NCI-H187 treated with DMSO at 0.1 percent for 48 hours (cell line): Measurements from ENCODE around the gene COX7A1.

Experiments used
- DNase-seq: peaks from one replicate; lab custom pipeline; 2025; lab: John Stamatoyannopoulos, UW

The COX7A1 gene

GRCh38 chr19:36111200-36111539 lies 41.1 kb downstream of the COX7A1 start:
- DNase-seq: no peak

GRCh38 chr19:36110487-36111199 lies 41.6 kb downstream of the COX7A1 start, which contains the start of gene OVOL3:
TSS of gene OVOL3 (plus strand) at chr19:36111143. CDS start at chr19:36111203, 60 bp downstream.
- no peak for DNase-seq

GRCh38 chr19:36108684-36109083 lies 43.6 kb downstream of the COX7A1 start:
- no peak for DNase-seq

GRCh38 chr19:36106991-36107390 lies 45.3 kb downstream of the COX7A1 start:
- DNase-seq: no peak

GRCh38 chr19:36106441-36106840 lies 45.8 kb downstream of the COX7A1 start:
- no peak for DNase-seq

- no peak for DNase-seq
Measured at GRCh38 chr19:36103842-36104552, 48.2 kb downstream of the COX7A1 start.

- DNase-seq: no peak
Measured at GRCh38 chr19:36103040-36103626, 49.1 kb downstream of the COX7A1 start.

GRCh38 chr19:36101550-36102327 lies 50.5 kb downstream of the COX7A1 start:
- no peak for DNase-seq
